ENCODE data around the gene NYNRIN.

DNA sequence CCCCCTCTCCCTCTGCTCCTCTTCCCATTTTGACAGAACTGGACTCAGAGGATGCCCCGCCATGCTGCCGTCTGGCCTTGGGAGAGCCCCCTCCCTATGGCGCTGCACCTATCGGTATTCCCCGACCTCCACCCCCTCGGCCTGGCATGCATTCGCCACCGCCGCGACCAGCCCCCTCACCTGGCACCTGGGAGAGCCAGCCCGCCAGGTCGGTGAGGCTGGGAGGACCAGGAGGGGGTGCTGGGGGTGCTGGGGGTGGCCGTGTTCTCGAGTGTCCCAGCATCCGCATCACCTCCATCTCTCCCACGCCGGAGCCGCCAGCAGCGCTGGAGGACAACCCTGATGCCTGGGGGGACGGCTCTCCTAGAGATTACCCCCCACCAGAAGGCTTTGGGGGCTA, 29.3 kb upstream of the NYNRIN start:
- TF ChIP-seq NFYB (IDR thresholded peaks at IDR 0.05; ENCODE audit: insufficient read depth, low read depth, low read length) (no peak), BHLHE40 (IDR thresholded peaks at IDR 0.05; ENCODE audit: borderline replicate concordance in 1 of 2, low read depth in 2 of 2, low read length in 1 of 2) (no peak), POU2F2 (IDR thresholded peaks at IDR 0.05; ENCODE audit: borderline replicate concordance, low read depth, low read length) (no peak), NR2F1 (conservative IDR thresholded peaks at IDR 0.05) (no peak), EP300 (IDR thresholded peaks at IDR 0.05; ENCODE audit: borderline replicate concordance in 1 of 2, control insufficient read depth in 1 of 2, low read depth in 2 of 2, low read length in 2 of 2) (no peak), EGR1 (IDR thresholded peaks at IDR 0.05; ENCODE audit: borderline replicate concordance in 1 of 2, low read depth in 2 of 2, low read length in 2 of 2) (no peak)
- TF ChIP-seq, protein P1, sequence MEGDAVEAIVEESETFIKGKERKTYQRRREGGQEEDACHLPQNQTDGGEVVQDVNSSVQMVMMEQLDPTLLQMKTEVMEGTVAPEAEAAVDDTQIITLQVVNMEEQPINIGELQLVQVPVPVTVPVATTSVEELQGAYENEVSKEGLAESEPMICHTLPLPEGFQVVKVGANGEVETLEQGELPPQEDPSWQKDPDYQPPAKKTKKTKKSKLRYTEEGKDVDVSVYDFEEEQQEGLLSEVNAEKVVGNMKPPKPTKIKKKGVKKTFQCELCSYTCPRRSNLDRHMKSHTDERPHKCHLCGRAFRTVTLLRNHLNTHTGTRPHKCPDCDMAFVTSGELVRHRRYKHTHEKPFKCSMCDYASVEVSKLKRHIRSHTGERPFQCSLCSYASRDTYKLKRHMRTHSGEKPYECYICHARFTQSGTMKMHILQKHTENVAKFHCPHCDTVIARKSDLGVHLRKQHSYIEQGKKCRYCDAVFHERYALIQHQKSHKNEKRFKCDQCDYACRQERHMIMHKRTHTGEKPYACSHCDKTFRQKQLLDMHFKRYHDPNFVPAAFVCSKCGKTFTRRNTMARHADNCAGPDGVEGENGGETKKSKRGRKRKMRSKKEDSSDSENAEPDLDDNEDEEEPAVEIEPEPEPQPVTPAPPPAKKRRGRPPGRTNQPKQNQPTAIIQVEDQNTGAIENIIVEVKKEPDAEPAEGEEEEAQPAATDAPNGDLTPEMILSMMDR (IDR thresholded peaks at IDR 0.05 in 2 of 3, conservative IDR thresholded peaks at IDR 0.05 in 1 of 3; ENCODE audit: control insufficient read depth in 2 of 3, extremely low read depth in 1 of 3, insufficient read depth in 1 of 3, low read depth in 3 of 3, low read length in 3 of 3) = no peak
- TF ChIP-seq, protein P2, sequence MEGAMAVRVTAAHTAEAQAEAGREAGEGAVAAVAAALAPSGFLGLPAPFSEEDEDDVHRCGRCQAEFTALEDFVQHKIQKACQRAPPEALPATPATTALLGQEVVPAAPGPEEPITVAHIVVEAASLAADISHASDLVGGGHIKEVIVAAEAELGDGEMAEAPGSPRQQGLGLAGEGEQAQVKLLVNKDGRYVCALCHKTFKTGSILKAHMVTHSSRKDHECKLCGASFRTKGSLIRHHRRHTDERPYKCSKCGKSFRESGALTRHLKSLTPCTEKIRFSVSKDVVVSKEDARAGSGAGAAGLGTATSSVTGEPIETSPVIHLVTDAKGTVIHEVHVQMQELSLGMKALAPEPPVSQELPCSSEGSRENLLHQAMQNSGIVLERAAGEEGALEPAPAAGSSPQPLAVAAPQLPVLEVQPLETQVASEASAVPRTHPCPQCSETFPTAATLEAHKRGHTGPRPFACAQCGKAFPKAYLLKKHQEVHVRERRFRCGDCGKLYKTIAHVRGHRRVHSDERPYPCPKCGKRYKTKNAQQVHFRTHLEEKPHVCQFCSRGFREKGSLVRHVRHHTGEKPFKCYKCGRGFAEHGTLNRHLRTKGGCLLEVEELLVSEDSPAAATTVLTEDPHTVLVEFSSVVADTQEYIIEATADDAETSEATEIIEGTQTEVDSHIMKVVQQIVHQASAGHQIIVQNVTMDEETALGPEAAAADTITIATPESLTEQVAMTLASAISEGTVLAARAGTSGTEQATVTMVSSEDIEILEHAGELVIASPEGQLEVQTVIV (IDR thresholded peaks at IDR 0.05; ENCODE audit: borderline replicate concordance, partially characterized antibody) = no peak
